ENCODE measurements around the gene SMPD1. TPM values are rescaled to one million over a fixed set of nuclear protein-coding genes. Genes with fewer than 3 reads are reported as not detected.

SMPD1 gene
- total RNA-seq, 2 donors from 2014 or later = 25.3 to 32.9 TPM

- H3K27me3 Mint-ChIP-seq = no peaks in the 10 kb centered on the region
- H3K36me3 Mint-ChIP-seq (ENCODE audit: low read depth) = peaks cover 3% of the 10 kb centered on the region
- H3K27ac Mint-ChIP-seq = no peak overlapping the region
- peaks cover 6% of the 10 kb centered on the region for H3K4me1 Mint-ChIP-seq
- ATAC-seq = no peak
- no peaks in the 10 kb centered on the region for H3K9me3 ChIP-seq (ENCODE audit: control insufficient read depth, low read length, poor library complexity, severe bottlenecking)
- no peak for DNase-seq
- no peak overlapping the region for H3K4me3 Mint-ChIP-seq
Observed at GRCh38 chr11:6437423-6437822, 47.1 kb downstream of the SMPD1 start.

- H3K4me3 Mint-ChIP-seq = no peak overlapping the region
- no peak for DNase-seq
Observed at GRCh38 chr11:6437993-6438392, 47.7 kb downstream of the SMPD1 start.

GRCh38 chr11:6438979-6439571 lies 48.8 kb downstream of the SMPD1 start:
- peaks cover 2% of the 10 kb centered on the region for H3K4me1 Mint-ChIP-seq
- H3K27ac Mint-ChIP-seq = no peak overlapping the region
- H3K4me3 Mint-ChIP-seq = no peak overlapping the region
- DNase-seq (peak in 1 of 3 donors; percentile 9), ATAC-seq (peak; percentile 49)
- no peaks in the 10 kb centered on the region for H3K27me3 Mint-ChIP-seq
- no peaks in the 10 kb centered on the region for H3K9me3 ChIP-seq (ENCODE audit: control insufficient read depth, low read length, poor library complexity, severe bottlenecking)
- peaks cover 3% of the 10 kb centered on the region for H3K36me3 Mint-ChIP-seq (ENCODE audit: low read depth)

More at GRCh38 chr11:6437993-6438392, 47.7 kb downstream of the SMPD1 start:
- H3K27ac Mint-ChIP-seq = no peak overlapping the region
- H3K36me3 Mint-ChIP-seq (ENCODE audit: low read depth) = peaks cover 3% of the 10 kb centered on the region
- H3K27me3 Mint-ChIP-seq = no peaks in the 10 kb centered on the region
- peaks cover 6% of the 10 kb centered on the region for H3K4me1 Mint-ChIP-seq
- peak; percentile 54 for ATAC-seq
- no peaks in the 10 kb centered on the region for H3K9me3 ChIP-seq (ENCODE audit: control insufficient read depth, low read length, poor library complexity, severe bottlenecking)

GRCh38 chr11:6440906-6441358 lies 50.7 kb downstream of the SMPD1 start, which contains the start of gene HPX:
Gene HPX (minus strand): TSS chr11:6440987. CDS start chr11:6440963, 24 bp downstream.
- Mint-ChIP-seq H3K27me3 (no peaks in the 10 kb centered on the region), H3K4me3 (no peak within 1 kb of the TSS), H3K4me1 (peaks cover under 1% of the 10 kb centered on the region), H3K27ac (no peak within 1 kb of the TSS), H3K36me3 (ENCODE audit: low read depth) (peaks cover under 1% of the 10 kb centered on the region)
- H3K9me3 ChIP-seq (ENCODE audit: control insufficient read depth, low read length, poor library complexity, severe bottlenecking) = no peaks in the 10 kb centered on the region
- ATAC-seq (no peak), DNase-seq (no peak)

GRCh38 chr11:6442441-6442840 lies 52.2 kb downstream of the SMPD1 start:
- Mint-ChIP-seq H3K4me3 (no peak overlapping the region), H3K27me3 (no peaks in the 10 kb centered on the region), H3K4me1 (no peaks in the 10 kb centered on the region), H3K27ac (no peak overlapping the region), H3K36me3 (ENCODE audit: low read depth) (no peaks in the 10 kb centered on the region)
- no peaks in the 10 kb centered on the region for H3K9me3 ChIP-seq (ENCODE audit: control insufficient read depth, low read length, poor library complexity, severe bottlenecking)
- ATAC-seq (no peak), DNase-seq (no peak)

- no peaks in the 10 kb centered on the region for H3K9me3 ChIP-seq (ENCODE audit: control insufficient read depth, low read length, poor library complexity, severe bottlenecking)
- peak; percentile 32 to 38 (median 37) for DNase-seq
- Mint-ChIP-seq H3K27ac (no peak overlapping the region), H3K4me1 (no peaks in the 10 kb centered on the region), H3K4me3 (no peak overlapping the region), H3K36me3 (ENCODE audit: low read depth) (no peaks in the 10 kb centered on the region), H3K27me3 (no peaks in the 10 kb centered on the region)
- peak; percentile 89 for ATAC-seq
Observed at GRCh38 chr11:6443269-6444003, 53.2 kb downstream of the SMPD1 start.

Other genes with a start within 250 kb of the SMPD1 start
- not detected for gene OR52B2, start 220.1 kb upstream of the SMPD1 start, total RNA-seq
- not detected for gene OR52W1, start 191.2 kb upstream of the SMPD1 start, total RNA-seq
- not detected for gene C11orf42, start 184.9 kb upstream of the SMPD1 start, total RNA-seq
- gene FHIP1B, start 155.8 kb upstream of the SMPD1 start, total RNA-seq = 10 to 100 TPM; 27.6 to 33.8 TPM
- gene CNGA4, start 151.4 kb upstream of the SMPD1 start, total RNA-seq = under 1 TPM; 0.15 to 0.23 TPM
- not detected for gene CCKBR, start 130.6 kb upstream of the SMPD1 start, total RNA-seq
- gene CAVIN3, start 70.0 kb upstream of the SMPD1 start, total RNA-seq = not detected
- 10 to 100 TPM; 60.0 to 63.3 TPM for gene APBB1, start 28.6 kb downstream of the SMPD1 start, total RNA-seq
- under 1 TPM; 0.47 to 0.86 TPM for gene HPX, start 50.5 kb downstream of the SMPD1 start, total RNA-seq
- gene TRIM3, start 83.5 kb downstream of the SMPD1 start, total RNA-seq = 10 to 100 TPM; 14.2 to 21.4 TPM
- 10 to 100 TPM; 53.3 to 58.6 TPM for gene ARFIP2, start 90.9 kb downstream of the SMPD1 start, total RNA-seq
- gene TIMM10B, start 91.0 kb downstream of the SMPD1 start, total RNA-seq = 10 to 100 TPM; 44.5 to 52.3 TPM
- gene DNHD1, start 106.8 kb downstream of the SMPD1 start, total RNA-seq = 10 to 100 TPM; 27.5 to 39.9 TPM
- gene RRP8, start 213.1 kb downstream of the SMPD1 start, total RNA-seq = 10 to 100 TPM; 18.5 to 26.7 TPM
- gene ILK, start 213.3 kb downstream of the SMPD1 start, total RNA-seq = 10 to 100 TPM; 70.2 to 70.6 TPM
- 100 to 1,000 TPM; 124 to 132 TPM for gene TAF10, start 221.7 kb downstream of the SMPD1 start, total RNA-seq
- gene TPP1, start 228.9 kb downstream of the SMPD1 start, total RNA-seq = 10 to 100 TPM; 77.1 to 84.6 TPM